Stimulated activated CD8-positive, alpha-beta memory T cell treated with anti-CD3 and anti-CD28 coated beads, Interleukin-7, amount 100 ng/mL, for 48 hours (primary cell): ENCODE results near the gene STAT5A.
"Not testable (repeated sequence)": the region's sequence is repeated elsewhere in the genome, so short reads cannot be mapped to it uniquely, and the experiment has no call there.

ENCODE experiments used
- DNase-seq, 2 donors: peaks; one replicate each; pipeline ENCODE4 v3.0.0-alpha.2; 2020; ENCODE audit warnings: low read depth in 1 of 2; ENCODE audit errors: extremely low read depth in 1 of 2

Gene STAT5A

GRCh38 chr17:42287977-42288802 is at the start of gene STAT5A:
STAT5A (plus strand) TSS chr17:42288498; CDS start chr17:42289412, 914 bp downstream.
- DNase-seq: peak; percentile 55 to 59

GRCh38 chr17:42239576-42239975 is 48.7 kb upstream of the STAT5A start:
- DNase-seq: not testable (repeated sequence)

- DNase-seq: no peak
Measured at GRCh38 chr17:42240201-42240600, 48.1 kb upstream of the STAT5A start.

- DNase-seq: not testable (repeated sequence)
Measured at GRCh38 chr17:42240863-42241262, 47.4 kb upstream of the STAT5A start.

GRCh38 chr17:42241871-42242270 is 46.4 kb upstream of the STAT5A start:
- DNase-seq: no peak

GRCh38 chr17:42243493-42243982 is 44.8 kb upstream of the STAT5A start:
- no peak for DNase-seq

GRCh38 chr17:42244116-42244515 is 44.2 kb upstream of the STAT5A start:
- DNase-seq: not testable (repeated sequence)

GRCh38 chr17:42245183-42245582 is 43.1 kb upstream of the STAT5A start:
- DNase-seq: not testable (repeated sequence)

- no peak for DNase-seq
Measured at GRCh38 chr17:42246515-42246914, 41.8 kb upstream of the STAT5A start.

- DNase-seq: no peak
Measured at GRCh38 chr17:42247734-42248133, 40.6 kb upstream of the STAT5A start.

- peak; percentile 23 to 67 for DNase-seq
Measured at GRCh38 chr17:42248351-42249179, 39.7 kb upstream of the STAT5A start.

GRCh38 chr17:42249681-42250446 is 38.4 kb upstream of the STAT5A start:
- DNase-seq: peak in 1 of 2 donors; percentile 20

GRCh38 chr17:42251115-42251514 is 37.2 kb upstream of the STAT5A start:
- DNase-seq: no peak

GRCh38 chr17:42252597-42253550 is 35.4 kb upstream of the STAT5A start:
- no peak for DNase-seq

GRCh38 chr17:42253578-42253977 is 34.7 kb upstream of the STAT5A start:
- no peak for DNase-seq

GRCh38 chr17:42255445-42255844 is 32.9 kb upstream of the STAT5A start:
- DNase-seq: no peak

GRCh38 chr17:42260318-42260717 is 28.0 kb upstream of the STAT5A start:
- no peak for DNase-seq

- DNase-seq: not testable (repeated sequence)
Measured at GRCh38 chr17:42264366-42264765, 23.9 kb upstream of the STAT5A start.

GRCh38 chr17:42266462-42266861 is 21.8 kb upstream of the STAT5A start:
- no peak for DNase-seq
